ENCODE measurements around the gene NCOR2. TPM values are rescaled to one million over a fixed set of nuclear protein-coding genes. Genes with fewer than 3 reads are reported as not detected.

The NCOR2 gene
- total RNA-seq = 100 to 1,000 TPM in 2 of 8 experiments, 10 to 100 TPM in 6; 17.9 to 125 (median 24.7) TPM

- H3K4me3 ChIP-seq = peak within 1 kb of the TSS; percentile 45 to 95 (median 68)
- H3K4me1 ChIP-seq (replicated peaks in 1 of 2) = peaks cover 28 to 37% of the 10 kb centered on the region in 2 donors
- WGBS, 10 experiments = 0% methylated on average over 2 of the region's 106 CpGs; no CpG with 5 or more reads in 9 of the 10 experiments
- H3K27ac ChIP-seq = peak within 1 kb of the TSS; percentile 81 to 92
- peak; percentile 3 to 21 (median 12) for ATAC-seq (replicated peaks in 6 of 8)
- in situ Hi-C loops (cut with MboI; ENCODE audit: low pct_unique_long_range_greater_than_20kb in 2 of 9, low sequenced_read_pairs in 9 of 9, unreplicated experiment in 9 of 9) = loop anchor here in 7 of 9 experiments (25.0 kb wide), 2 partner anchors 170 to 195 kb away; no protein-coding TSS in a partner anchor
These were observed at the start of gene NCOR2 for GRCh38 chr12:124566997-124567672. Gene NCOR2, minus strand, starts transcription at chr12:124567612. Its CDS starts 72,361 bp downstream, at chr12:124495251.

- in situ Hi-C loops (cut with MboI; ENCODE audit: low pct_unique_long_range_greater_than_20kb in 2 of 9, low sequenced_read_pairs in 9 of 9, unreplicated experiment in 9 of 9) = no loop called here
- WGBS, 10 experiments = 56 to 100% (median 78%) methylated on average over 1 to 8 of the region's 20 CpGs; no CpG with 5 or more reads in 3 of the 10 experiments
- ATAC-seq (replicated peaks in 6 of 8) = peak in 2 of 8 experiments; percentile 10 to 47
These were observed 49.2 kb upstream of the NCOR2 start for GRCh38 chr12:124616394-124617221.

GRCh38 chr12:124614512-124615292 is 47.3 kb upstream of the NCOR2 start:
- Histone ChIP-seq H3K4me3 (no peak overlapping the region), H3K27ac (no peak overlapping the region), H3K4me1 (replicated peaks in 1 of 2) (peaks cover 0 to 10% of the 10 kb centered on the region in 2 donors)
- ATAC-seq (replicated peaks in 6 of 8) = no peak
- in situ Hi-C loops (cut with MboI; ENCODE audit: low pct_unique_long_range_greater_than_20kb in 2 of 9, low sequenced_read_pairs in 9 of 9, unreplicated experiment in 9 of 9) = no loop called here
- WGBS, 10 experiments = 89 to 100% (median 95%) methylated on average over 3 to 6 of the region's 6 CpGs; no CpG with 5 or more reads in 4 of the 10 experiments

More at GRCh38 chr12:124616394-124617221, 49.2 kb upstream of the NCOR2 start:
- H3K27ac ChIP-seq = no peak overlapping the region
- no peak overlapping the region for H3K4me3 ChIP-seq
- H3K4me1 ChIP-seq (replicated peaks in 1 of 2) = peaks cover 6 to 10% of the 10 kb centered on the region in 2 donors

- peak in 3 of 8 experiments; percentile 18 to 48 (median 25) for ATAC-seq (replicated peaks in 6 of 8)
- Histone ChIP-seq H3K27ac (no peak overlapping the region), H3K4me1 (replicated peaks in 1 of 2) (peaks cover 6 to 20% of the 10 kb centered on the region in 2 donors), H3K4me3 (no peak overlapping the region)
- 40 to 93% (median 87%) methylated on average over 1 to 3 of the region's 3 CpGs; no CpG with 5 or more reads in 4 of the 10 experiments for WGBS, 10 experiments
- in situ Hi-C loops (cut with MboI; ENCODE audit: low pct_unique_long_range_greater_than_20kb in 2 of 9, low sequenced_read_pairs in 9 of 9, unreplicated experiment in 9 of 9) = no loop called here
These were observed 45.8 kb upstream of the NCOR2 start for GRCh38 chr12:124613151-124613585.

- no peak overlapping the region for H3K27ac ChIP-seq
- no peak for ATAC-seq (replicated peaks in 6 of 8)
- in situ Hi-C loops (cut with MboI; ENCODE audit: low pct_unique_long_range_greater_than_20kb in 2 of 9, low sequenced_read_pairs in 9 of 9, unreplicated experiment in 9 of 9) = no loop called here
- WGBS, 10 experiments = 60 to 100% (median 80%) methylated on average over 1 to 3 of the region's 4 CpGs; no CpG with 5 or more reads in 5 of the 10 experiments
- H3K4me3 ChIP-seq = no peak overlapping the region
- H3K4me1 ChIP-seq (replicated peaks in 1 of 2) = peaks cover 12 to 13% of the 10 kb centered on the region in 2 donors
These were observed 44.9 kb upstream of the NCOR2 start for GRCh38 chr12:124612410-124612680.

GRCh38 chr12:124611559-124612409 is 44.4 kb upstream of the NCOR2 start:
- in situ Hi-C loops (cut with MboI; ENCODE audit: low pct_unique_long_range_greater_than_20kb in 2 of 9, low sequenced_read_pairs in 9 of 9, unreplicated experiment in 9 of 9) = no loop called here
- WGBS, 10 experiments = 33 to 100% (median 90%) methylated on average over 1 to 5 of the region's 15 CpGs; no CpG with 5 or more reads in 5 of the 10 experiments
- no peak for ATAC-seq (replicated peaks in 6 of 8)

GRCh38 chr12:124610629-124611558 is 43.5 kb upstream of the NCOR2 start:
- ATAC-seq (replicated peaks in 6 of 8) = no peak
- in situ Hi-C loops (cut with MboI; ENCODE audit: low pct_unique_long_range_greater_than_20kb in 2 of 9, low sequenced_read_pairs in 9 of 9, unreplicated experiment in 9 of 9) = no loop called here
- WGBS, 10 experiments = 80 to 100% (median 92%) methylated on average over 1 to 11 of the region's 23 CpGs; no CpG with 5 or more reads in 2 of the 10 experiments
- Histone ChIP-seq H3K4me3 (no peak overlapping the region), H3K4me1 (replicated peaks in 1 of 2) (peaks cover 10 to 12% of the 10 kb centered on the region in 2 donors), H3K27ac (no peak overlapping the region)

More at GRCh38 chr12:124611559-124612409, 44.4 kb upstream of the NCOR2 start:
- Histone ChIP-seq H3K4me3 (no peak overlapping the region), H3K27ac (no peak overlapping the region), H3K4me1 (replicated peaks in 1 of 2) (peaks cover 10 to 12% of the 10 kb centered on the region in 2 donors)

GRCh38 chr12:124610021-124610612 is 42.7 kb upstream of the NCOR2 start:
- Histone ChIP-seq H3K4me1 (replicated peaks in 1 of 2) (peaks cover 10 to 12% of the 10 kb centered on the region in 2 donors), H3K4me3 (no peak overlapping the region), H3K27ac (no peak overlapping the region)
- in situ Hi-C loops (cut with MboI; ENCODE audit: low pct_unique_long_range_greater_than_20kb in 2 of 9, low sequenced_read_pairs in 9 of 9, unreplicated experiment in 9 of 9) = no loop called here
- ATAC-seq (replicated peaks in 6 of 8) = no peak
- WGBS, 10 experiments = 67 to 100% (median 89%) methylated on average over 1 to 5 of the region's 9 CpGs; no CpG with 5 or more reads in 4 of the 10 experiments

- Histone ChIP-seq H3K4me3 (no peak overlapping the region), H3K4me1 (replicated peaks in 1 of 2) (peaks cover 11 to 15% of the 10 kb centered on the region in 2 donors), H3K27ac (peak overlapping the region in 1 of 2 donors; percentile 28)
- WGBS, 10 experiments = 18 to 100% (median 69%) methylated on average over 3 to 12 of the region's 32 CpGs; no CpG with 5 or more reads in 2 of the 10 experiments
- in situ Hi-C loops (cut with MboI; ENCODE audit: low pct_unique_long_range_greater_than_20kb in 2 of 9, low sequenced_read_pairs in 9 of 9, unreplicated experiment in 9 of 9) = no loop called here
- ATAC-seq (replicated peaks in 6 of 8) = peak in 3 of 8 experiments; percentile 26 to 68 (median 28)
These were observed 41.9 kb upstream of the NCOR2 start for GRCh38 chr12:124609041-124609989.

GRCh38 chr12:124608450-124608870 is 41.0 kb upstream of the NCOR2 start:
- Histone ChIP-seq H3K4me3 (no peak overlapping the region), H3K27ac (peak overlapping the region in 1 of 2 donors; percentile 28), H3K4me1 (replicated peaks in 1 of 2) (peaks cover 20 to 23% of the 10 kb centered on the region in 2 donors)
- in situ Hi-C loops (cut with MboI; ENCODE audit: low pct_unique_long_range_greater_than_20kb in 2 of 9, low sequenced_read_pairs in 9 of 9, unreplicated experiment in 9 of 9) = no loop called here
- no peak for ATAC-seq (replicated peaks in 6 of 8)
- WGBS, 10 experiments = 0 to 100% (median 87%) methylated on average over 1 to 10 of the region's 10 CpGs; no CpG with 5 or more reads in 1 of the 10 experiments

All from motor neuron (in vitro differentiated cells).